GM06990 (cell line): ENCODE data around the gene LSM6.

Source experiments
- DNase-seq: peaks from one replicate; pipeline ENCODE4 v3.0.0-alpha.2; 2011; ENCODE audit not compliant: insufficient read length; ENCODE audit errors: extremely low read depth
- H3K27me3 ChIP-seq: replicated peaks from 2 replicates; pipeline ENCODE4 v1.6.0; 2011; ENCODE audit warnings: low read length; ENCODE audit not compliant: control insufficient read depth, insufficient read depth
- H3K36me3 ChIP-seq: 2 replicates; pipeline ENCODE4 v1.5.1; 2011; ENCODE audit warnings: low read length; ENCODE audit not compliant: control insufficient read depth, insufficient read depth
- H3K4me3 ChIP-seq: replicated peaks from 2 replicates; pipeline ENCODE4 v1.5.1; 2011; ENCODE audit warnings: low read depth, mild to moderate bottlenecking, control low read depth, low read length
- TF ChIP-seq, protein P1 (sequence below): IDR thresholded peaks from 2 replicates; pipeline ENCODE4 v1.5.1; 2011; ENCODE audit warnings: low read length, control low read depth, mild to moderate bottlenecking, inconsistent platforms; ENCODE audit not compliant: insufficient read depth, poor library complexity, severe bottlenecking

The LSM6 gene

DNA sequence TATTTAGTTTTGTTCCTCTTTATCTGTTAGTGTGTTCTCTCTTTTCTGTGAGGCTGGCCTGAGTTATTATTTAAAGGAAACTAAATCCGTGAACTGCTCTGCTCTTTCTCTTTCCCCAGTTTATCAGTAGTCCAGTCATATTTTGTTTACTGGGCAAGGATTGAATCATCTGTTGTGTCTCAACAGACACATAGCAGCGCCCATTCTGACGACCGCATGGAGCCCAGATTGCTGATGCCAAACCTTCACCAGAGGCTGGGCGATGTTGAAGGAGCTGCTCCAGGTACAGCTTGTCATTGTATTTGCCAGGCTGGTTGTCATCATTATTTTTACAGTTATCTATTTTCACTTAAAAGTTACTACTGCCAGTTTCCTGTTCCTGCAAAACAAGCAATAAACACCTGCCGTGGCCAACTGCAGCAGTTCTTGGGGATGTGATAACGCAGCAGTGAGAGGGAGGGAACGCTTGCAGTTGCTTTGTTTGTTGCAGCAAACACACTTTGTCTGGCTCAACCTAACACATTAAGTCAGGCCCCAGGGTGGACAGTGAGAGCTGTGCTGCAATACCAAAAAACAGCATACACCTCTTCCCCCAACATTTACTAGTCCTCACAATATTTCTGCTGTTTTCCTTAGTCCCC is 48.9 kb downstream of the LSM6 start:
- no peaks in the 10 kb centered on the region for H3K27me3 ChIP-seq
- H3K4me3 ChIP-seq: no peak overlapping the region
- H3K36me3 ChIP-seq: no peaks in the 10 kb centered on the region
- DNase-seq: no peak
- TF ChIP-seq, protein P1, sequence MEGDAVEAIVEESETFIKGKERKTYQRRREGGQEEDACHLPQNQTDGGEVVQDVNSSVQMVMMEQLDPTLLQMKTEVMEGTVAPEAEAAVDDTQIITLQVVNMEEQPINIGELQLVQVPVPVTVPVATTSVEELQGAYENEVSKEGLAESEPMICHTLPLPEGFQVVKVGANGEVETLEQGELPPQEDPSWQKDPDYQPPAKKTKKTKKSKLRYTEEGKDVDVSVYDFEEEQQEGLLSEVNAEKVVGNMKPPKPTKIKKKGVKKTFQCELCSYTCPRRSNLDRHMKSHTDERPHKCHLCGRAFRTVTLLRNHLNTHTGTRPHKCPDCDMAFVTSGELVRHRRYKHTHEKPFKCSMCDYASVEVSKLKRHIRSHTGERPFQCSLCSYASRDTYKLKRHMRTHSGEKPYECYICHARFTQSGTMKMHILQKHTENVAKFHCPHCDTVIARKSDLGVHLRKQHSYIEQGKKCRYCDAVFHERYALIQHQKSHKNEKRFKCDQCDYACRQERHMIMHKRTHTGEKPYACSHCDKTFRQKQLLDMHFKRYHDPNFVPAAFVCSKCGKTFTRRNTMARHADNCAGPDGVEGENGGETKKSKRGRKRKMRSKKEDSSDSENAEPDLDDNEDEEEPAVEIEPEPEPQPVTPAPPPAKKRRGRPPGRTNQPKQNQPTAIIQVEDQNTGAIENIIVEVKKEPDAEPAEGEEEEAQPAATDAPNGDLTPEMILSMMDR: no peak

- DNase-seq: no peak
- Histone ChIP-seq H3K4me3 (no peak overlapping the region), H3K27me3 (no peaks in the 10 kb centered on the region), H3K36me3 (no peaks in the 10 kb centered on the region; the same call in 1 of the 2 replicates)
- TF ChIP-seq, protein P1: no peak
These were observed 53.9 kb downstream of the LSM6 start for GRCh38 chr4:146229406-146229805.

DNA sequence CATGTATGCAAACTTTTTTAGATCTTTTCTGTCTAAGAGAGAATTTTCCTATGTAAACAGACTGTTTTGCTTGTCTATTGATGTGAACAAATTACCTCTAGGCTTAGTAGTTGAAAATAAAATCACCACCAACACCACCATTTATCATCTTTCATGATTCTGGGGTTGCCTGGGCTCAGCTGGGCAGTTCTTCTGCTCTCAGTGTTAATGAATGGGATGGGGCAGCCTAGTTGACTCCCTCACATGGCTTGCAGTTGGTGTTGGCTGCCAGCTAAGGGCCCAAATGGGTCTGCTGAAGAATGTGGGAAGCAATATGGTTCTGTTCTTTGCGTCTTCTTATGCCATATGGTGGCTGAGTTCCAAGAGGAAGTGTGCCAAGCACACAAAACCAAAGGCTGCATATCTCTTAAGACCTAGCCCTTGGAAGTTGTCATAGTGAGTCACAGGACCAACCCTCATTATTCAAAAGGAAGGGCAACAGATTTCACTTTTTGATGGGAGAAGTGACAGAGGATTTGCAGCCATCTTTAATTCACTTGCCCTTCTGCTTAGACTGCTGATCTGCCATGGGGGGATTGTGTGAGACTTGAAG is 56.7 kb downstream of the LSM6 start:
- TF ChIP-seq, protein P1: no peak
- no peak for DNase-seq
- Histone ChIP-seq H3K27me3 (no peaks in the 10 kb centered on the region), H3K36me3 (no peaks in the 10 kb centered on the region; the same call in 1 of the 2 replicates), H3K4me3 (no peak overlapping the region)

DNA sequence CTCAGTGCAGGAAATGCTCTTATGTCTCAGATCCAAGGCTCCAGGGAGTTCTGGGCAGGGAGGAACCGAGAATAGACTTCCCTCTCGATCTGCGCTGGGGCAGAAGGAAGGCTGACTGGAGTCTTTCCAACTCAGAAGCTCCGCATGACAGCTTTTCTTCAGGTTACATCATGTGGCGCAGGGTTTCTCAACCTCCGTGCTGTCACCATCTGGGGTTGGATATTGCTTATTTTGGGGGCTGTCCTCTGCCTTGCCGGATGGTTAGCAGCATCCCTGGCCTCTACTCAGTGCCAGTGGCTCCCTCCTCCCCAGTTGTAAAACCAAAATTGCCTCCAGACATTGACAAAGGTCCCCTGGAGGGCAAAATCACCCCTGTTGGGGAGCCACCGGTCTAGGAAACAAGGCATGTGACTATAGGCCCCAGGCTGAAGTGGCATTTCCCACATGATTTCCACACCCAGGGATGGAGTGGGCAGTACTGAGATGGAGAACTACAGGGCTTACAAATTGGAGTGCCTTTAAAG is 60.2 kb downstream of the LSM6 start:
- DNase-seq: no peak
- TF ChIP-seq, protein P1: no peak
- Histone ChIP-seq H3K4me3 (no peak overlapping the region), H3K27me3 (no peaks in the 10 kb centered on the region), H3K36me3 (no peaks in the 10 kb centered on the region)

DNA sequence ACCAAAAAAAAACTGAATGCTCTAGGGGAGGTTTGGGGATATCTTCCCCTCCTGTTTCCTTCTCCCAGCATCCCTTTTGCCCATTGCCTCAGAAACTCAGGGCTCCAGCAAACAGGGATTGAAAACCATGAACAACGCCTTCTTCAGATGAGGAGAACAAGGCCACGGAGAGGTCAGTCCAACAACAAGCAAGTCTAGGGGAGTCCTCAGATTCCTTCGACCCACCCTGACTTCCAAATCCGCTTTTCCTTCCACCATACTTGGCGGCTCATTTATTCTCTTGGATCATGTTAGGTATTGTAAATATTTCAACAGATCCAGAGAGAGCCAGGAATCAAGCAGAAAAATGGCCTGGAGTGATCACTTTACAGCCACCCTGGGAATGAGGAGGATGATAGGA is 60.7 kb downstream of the LSM6 start:
- Histone ChIP-seq H3K36me3 (no peaks in the 10 kb centered on the region), H3K27me3 (no peaks in the 10 kb centered on the region), H3K4me3 (no peak overlapping the region)
- TF ChIP-seq, protein P1: no peak
- DNase-seq: no peak
